NCI-H510A treated with DMSO at 0.1 percent for 48 hours (cell line): Measurements from ENCODE around the gene SEMA6C.
"Not testable (repeated sequence)": the region's sequence is repeated elsewhere in the genome, so short reads cannot be mapped to it uniquely, and the experiment has no call there.

Experiments used
- DNase-seq: peaks from one replicate; lab custom pipeline; 2025; lab: John Stamatoyannopoulos, UW

Gene SEMA6C

GRCh38 chr1:151146412-151147131 lies at the start of gene SEMA6C:
Gene SEMA6C (minus strand): TSS chr1:151146631. CDS start chr1:151142621, 4,010 bp downstream.
- DNase-seq = peak; percentile 88

- not testable (repeated sequence) for DNase-seq
Observed at GRCh38 chr1:151194894-151195594, 48.6 kb upstream of the SEMA6C start.

GRCh38 chr1:151193856-151194255 lies 47.4 kb upstream of the SEMA6C start:
- no peak for DNase-seq

- DNase-seq = no peak
Observed at GRCh38 chr1:151193304-151193703, 46.9 kb upstream of the SEMA6C start.

- DNase-seq = no peak
Observed at GRCh38 chr1:151192047-151192446, 45.6 kb upstream of the SEMA6C start.

- DNase-seq = peak; percentile 94
Observed at GRCh38 chr1:151189637-151190445, 43.4 kb upstream of the SEMA6C start, which contains the start of gene VPS72. Gene VPS72 (minus strand): TSS chr1:151190197. CDS start chr1:151190121, 76 bp downstream.

- DNase-seq = not testable (repeated sequence)
Observed at GRCh38 chr1:151188667-151189066, 42.2 kb upstream of the SEMA6C start.

GRCh38 chr1:151187205-151187604 lies 40.8 kb upstream of the SEMA6C start:
- no peak for DNase-seq

- DNase-seq = no peak
Observed at GRCh38 chr1:151184211-151184610, 37.8 kb upstream of the SEMA6C start.

- no peak for DNase-seq
Observed at GRCh38 chr1:151176514-151177045, 30.1 kb upstream of the SEMA6C start.

GRCh38 chr1:151175863-151176262 lies 29.4 kb upstream of the SEMA6C start, which contains the start of gene TMOD4:
Gene TMOD4 (minus strand): TSS chr1:151175981. CDS start chr1:151174875, 1,106 bp downstream.
- no peak for DNase-seq

- no peak for DNase-seq
Observed at GRCh38 chr1:151175041-151175741, 28.8 kb upstream of the SEMA6C start.

- DNase-seq = no peak
Observed at GRCh38 chr1:151171190-151171589, 24.8 kb upstream of the SEMA6C start.

GRCh38 chr1:151167116-151167515 lies 20.7 kb upstream of the SEMA6C start:
- DNase-seq = no peak

- DNase-seq = peak; percentile 26
Observed at GRCh38 chr1:151166505-151166956, 20.1 kb upstream of the SEMA6C start.

GRCh38 chr1:151165738-151166504 lies 19.5 kb upstream of the SEMA6C start, which contains the start of the genes LYSMD1 and SCNM1:
Gene LYSMD1 (minus strand): TSS chr1:151165902. CDS start chr1:151165258, 644 bp downstream.
Gene SCNM1 (plus strand): TSS chr1:151166144. CDS start chr1:151166153, 9 bp downstream.
- peak; percentile 97 for DNase-seq

GRCh38 chr1:151165281-151165737 lies 18.9 kb upstream of the SEMA6C start:
- DNase-seq = peak; percentile 36

- no peak for DNase-seq
Observed at GRCh38 chr1:151164732-151165280, 18.4 kb upstream of the SEMA6C start.

GRCh38 chr1:151159373-151159772 lies 12.9 kb upstream of the SEMA6C start:
- no peak for DNase-seq

- no peak for DNase-seq
Observed at GRCh38 chr1:151158751-151159251, 12.4 kb upstream of the SEMA6C start.
